Lung microvascular endothelial cell (primary cell): ENCODE data around the gene ADGRF1. TPM values are rescaled to one million over a fixed set of nuclear protein-coding genes. Genes with fewer than 3 reads are reported as not detected.
"Not testable (repeated sequence)": the region's sequence is repeated elsewhere in the genome, so short reads cannot be mapped to it uniquely, and the experiment has no call there.

ENCODE experiments used
- DNase-seq, 2 donors: peaks; one replicate each; pipeline versions ENCODE4 v3.0.0 to v3.0.0-alpha.2; 2010; ENCODE audit warnings: low read depth in 2 of 2
- total RNA-seq: library from RNA; depleted of rRNA; stranded (reverse); fragments of >200 nt; gene quantifications from 2 replicates; pipeline ENCODE4 v1.2.1, GENCODE V29; 2014

ADGRF1 gene
- total RNA-seq: not detected in 2 replicates

- DNase-seq: no peak
Observed at GRCh38 chr6:47042275-47042791, at the start of gene ADGRF1. TSS of gene ADGRF1 (minus strand) at chr6:47042332. CDS start at chr6:47029061, 13,271 bp downstream.

DNA sequence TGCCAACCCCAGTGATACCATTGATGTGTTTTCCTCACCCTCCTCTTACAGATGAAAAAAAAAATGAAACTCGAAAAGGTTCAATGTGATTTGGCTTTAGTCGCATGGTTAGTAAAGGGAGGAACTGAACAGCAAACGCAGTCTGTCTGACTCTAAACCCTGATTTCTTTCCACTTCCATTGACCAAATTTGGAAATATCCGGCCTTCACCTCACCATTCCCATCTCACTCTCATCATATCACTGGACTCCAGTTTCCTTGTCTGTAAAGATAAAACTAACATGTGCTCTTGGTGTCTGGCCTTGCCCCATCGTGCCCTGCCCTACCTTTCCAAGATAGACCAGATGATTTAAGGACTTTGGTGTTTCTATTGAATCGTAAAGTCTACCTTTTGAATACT is 48.7 kb upstream of the ADGRF1 start:
- DNase-seq: no peak

- DNase-seq: not testable (repeated sequence)
Observed at GRCh38 chr6:47089473-47089872, 47.3 kb upstream of the ADGRF1 start.

GRCh38 chr6:47086051-47086770 is 44.1 kb upstream of the ADGRF1 start:
- DNase-seq: peak in 1 of 2 donors; percentile 53

- no peak for DNase-seq
Observed at GRCh38 chr6:47084610-47085009, 42.5 kb upstream of the ADGRF1 start.

DNA sequence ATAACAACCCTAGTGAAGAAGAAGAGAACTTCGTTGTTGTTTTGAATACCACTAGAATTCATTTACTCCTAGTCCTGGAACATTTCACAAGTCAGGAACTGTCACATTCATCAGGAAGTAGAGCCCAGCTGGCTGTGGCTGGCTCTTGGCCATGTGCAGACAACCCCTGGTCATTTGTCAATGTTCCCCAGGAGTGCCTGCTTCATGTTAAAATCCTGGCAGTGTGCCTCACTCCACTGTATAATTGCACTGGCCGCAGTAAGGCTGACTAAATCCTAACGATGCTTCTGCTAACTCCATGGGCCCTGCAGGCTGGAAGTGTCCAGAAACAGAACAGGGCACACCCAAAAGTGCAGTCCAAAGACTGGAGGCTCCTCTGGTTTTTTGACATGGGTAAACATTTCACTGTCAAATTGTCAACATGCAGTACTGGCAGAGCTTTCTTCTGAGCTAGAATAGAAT is 41.5 kb upstream of the ADGRF1 start:
- DNase-seq: peak; percentile 95 to 96

GRCh38 chr6:47080083-47080596 is 38.0 kb upstream of the ADGRF1 start:
- no peak for DNase-seq

GRCh38 chr6:47079638-47080037 is 37.5 kb upstream of the ADGRF1 start:
- no peak for DNase-seq

GRCh38 chr6:47078991-47079390 is 36.9 kb upstream of the ADGRF1 start:
- no peak for DNase-seq

DNA sequence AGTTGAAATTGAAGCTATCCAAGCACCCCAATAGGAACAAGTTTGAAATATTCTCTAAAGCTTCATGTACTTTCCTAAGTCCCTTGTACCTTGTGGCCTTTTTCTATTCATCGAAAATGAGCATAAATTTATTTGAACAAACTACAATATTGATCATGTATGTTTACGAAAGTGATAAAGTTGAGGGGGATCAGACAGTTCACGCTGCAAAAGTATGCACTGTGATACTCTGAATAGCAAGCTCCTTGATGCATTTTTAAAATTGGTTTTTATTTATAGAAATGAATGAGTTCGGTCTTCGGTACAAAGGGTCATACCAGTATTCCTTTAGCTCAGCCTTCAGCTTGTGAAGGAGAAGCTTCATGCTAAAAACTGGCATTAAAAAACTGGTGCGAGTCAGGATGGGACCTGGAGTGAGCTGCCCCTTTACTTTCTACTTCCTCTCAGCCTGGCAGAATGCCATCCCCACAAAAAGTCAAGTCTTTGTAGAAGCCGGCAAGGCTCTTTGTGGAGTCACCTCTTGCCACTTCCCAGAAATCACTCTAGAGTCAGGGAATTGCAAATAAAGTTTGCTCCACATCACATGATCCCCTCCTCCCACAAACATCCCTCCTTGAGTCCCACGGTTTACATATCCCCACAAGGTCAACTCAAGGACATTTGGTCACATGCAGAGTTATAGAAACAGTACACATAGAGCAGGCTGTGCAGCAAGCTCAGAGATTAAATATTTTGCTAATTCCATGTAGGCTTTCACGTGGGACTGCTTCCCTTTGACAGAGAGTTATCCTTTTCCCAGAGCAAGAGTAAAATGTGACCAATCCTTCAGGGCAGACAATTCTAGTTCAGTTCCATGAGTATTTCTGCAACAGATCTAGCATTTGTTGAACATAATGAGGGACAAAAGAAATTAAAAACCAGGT is 34.6 kb upstream of the ADGRF1 start:
- DNase-seq: peak in 1 of 2 donors; percentile 26

DNA sequence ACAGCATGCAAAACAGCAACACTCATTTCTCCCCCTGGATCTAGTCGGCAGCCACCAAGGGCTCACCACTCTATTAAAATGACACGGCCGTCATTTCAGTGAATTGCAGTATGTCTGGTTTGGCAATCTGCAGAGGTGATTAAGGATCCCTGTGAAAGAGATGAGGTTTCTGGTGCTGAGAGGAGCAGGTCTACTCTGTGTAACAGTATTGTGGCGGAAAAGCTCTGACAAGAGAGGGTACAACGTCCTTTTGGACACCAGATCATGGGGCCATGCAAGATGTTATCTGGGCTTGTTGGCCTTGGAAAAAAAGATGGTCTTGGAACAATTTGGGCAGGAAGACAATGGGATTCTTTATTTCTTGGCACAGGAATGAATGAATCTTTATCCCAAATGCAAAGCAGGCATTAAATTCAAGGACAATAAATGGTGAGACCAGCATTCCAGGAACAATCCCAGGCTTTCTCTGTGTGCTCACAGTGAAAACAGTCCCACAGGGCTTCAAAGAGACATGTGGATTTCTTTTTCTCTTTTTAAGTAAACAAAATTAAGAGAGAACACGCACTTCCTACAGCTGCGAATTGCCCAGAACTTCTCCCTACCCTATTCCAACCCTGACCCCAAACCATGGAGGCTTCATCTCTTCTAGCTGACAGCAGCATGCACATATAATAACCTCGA is 33.7 kb upstream of the ADGRF1 start:
- DNase-seq: peak in 1 of 2 donors; percentile 35

GRCh38 chr6:47075168-47075567 is 33.0 kb upstream of the ADGRF1 start:
- DNase-seq: no peak

DNA sequence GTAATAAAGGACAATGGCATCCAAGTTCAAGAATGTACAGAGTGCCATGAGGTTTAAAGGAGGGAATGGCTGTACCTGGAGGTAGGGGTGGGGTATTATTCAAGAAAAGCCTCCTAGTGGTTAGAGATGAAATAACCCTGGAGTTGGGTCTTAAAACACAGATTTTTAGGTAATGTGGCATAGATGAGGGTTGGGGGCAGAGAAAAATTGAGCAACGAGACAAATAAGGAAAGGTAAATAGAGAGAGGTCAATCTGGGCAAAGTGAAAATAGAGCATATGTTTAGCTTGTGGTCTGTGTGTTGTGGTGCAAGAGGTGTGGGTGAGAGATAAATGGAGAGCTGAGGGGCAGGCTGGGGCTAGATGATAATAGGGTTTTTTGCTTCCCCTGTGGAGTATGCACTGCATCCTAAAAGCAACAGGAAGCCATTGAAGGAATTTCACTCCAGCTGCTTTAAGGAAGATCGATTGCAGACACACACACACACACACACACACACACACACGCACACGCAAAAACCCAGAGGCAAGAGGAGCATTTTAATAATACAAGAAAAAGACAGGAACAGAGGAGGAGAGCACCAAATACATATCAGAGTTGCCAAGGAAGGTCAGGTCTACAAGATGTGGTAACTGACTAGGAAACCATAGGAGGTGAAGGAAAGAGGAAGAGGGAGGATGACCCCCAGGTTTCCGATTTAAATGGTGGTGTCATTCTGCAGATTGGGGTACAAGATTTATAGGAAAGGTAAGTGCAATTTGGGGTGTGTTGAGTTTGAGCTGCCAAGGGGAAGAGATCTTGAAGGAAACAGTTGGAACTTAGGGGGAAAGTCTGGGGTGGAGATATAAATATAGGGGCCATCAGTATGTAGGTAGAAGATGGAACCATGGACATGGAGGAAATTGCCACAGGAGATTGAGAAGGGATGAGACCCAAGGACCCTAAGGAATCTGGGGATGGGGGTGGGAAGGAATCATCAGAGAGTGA is 31.3 kb upstream of the ADGRF1 start:
- no peak for DNase-seq

GRCh38 chr6:47072667-47073066 is 30.5 kb upstream of the ADGRF1 start:
- no peak for DNase-seq

DNA sequence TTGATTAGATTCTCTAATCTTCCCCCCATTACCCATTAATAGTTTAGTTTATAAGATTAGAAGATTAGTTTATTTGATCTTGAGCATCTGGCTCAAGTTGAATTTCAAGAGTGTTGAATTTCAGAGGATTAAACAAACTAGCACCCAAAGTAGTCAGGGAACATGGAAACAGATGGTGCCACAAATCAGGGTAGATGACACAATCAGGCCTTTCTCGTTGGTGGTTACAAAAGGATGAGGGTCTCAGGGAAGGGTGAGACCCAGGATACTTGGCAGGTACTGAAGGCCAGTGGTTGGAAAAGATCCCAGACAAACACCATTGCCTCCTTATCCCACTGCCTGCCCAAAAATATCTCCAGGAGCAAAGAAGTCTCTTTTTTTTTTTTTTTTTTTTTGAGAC is 29.5 kb upstream of the ADGRF1 start:
- DNase-seq: no peak

DNA sequence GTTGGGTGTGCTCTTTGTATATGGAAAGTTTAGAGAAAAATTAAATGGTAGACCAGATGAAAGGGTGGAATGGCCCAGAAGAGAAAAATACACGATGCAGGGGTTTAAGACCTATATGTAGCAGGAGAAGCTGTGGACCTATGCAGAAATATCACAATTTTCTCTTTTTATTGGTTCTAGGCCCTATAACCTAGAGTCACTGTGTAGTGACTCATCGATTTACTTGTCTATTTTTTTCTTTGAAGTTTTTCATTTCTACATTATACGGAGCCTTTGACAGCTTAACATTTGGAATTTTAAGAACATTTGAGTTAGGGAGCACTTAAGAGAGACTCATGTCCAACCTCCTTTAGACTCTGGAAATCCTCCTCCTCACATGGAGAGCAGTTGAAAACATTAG is 28.3 kb upstream of the ADGRF1 start:
- no peak for DNase-seq

DNA sequence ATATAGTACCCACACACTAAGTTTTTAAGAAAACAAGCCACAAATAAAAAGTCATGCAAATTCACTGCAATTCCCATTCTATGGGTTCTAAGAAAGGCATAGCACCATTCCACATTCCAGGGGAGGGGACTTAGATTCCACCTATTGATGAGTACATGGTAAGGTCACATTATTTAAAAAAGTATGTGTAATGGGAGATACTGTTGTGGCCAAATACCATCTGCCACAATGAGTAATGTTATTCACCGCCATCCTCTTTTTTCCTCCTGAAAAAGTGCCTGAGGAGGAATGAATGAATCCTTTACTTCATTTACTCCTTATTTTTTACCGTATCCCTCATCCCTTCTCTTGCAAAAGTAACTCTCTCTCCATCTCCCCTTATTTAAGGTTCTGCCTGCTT is 27.0 kb upstream of the ADGRF1 start:
- no peak for DNase-seq

- no peak for DNase-seq
Observed at GRCh38 chr6:47066418-47066817, 24.3 kb upstream of the ADGRF1 start.

DNA sequence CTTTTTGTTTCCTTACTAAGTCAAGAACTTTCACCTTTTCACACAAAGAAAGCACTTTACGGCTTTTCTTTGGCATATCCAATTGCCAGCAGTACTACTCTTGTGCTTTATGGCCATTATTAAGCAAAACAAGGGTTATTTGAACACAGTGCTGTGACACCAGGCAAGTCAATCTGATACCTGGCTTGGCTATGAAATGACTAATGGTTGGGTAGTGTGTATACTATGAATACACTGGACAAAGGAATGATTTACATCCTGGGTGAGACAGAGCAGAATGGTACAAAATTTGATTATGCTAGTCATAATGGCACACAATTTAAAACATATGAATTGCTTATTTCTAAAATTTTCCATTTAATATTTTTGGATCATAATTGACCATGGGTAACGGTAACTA is 22.1 kb upstream of the ADGRF1 start:
- DNase-seq: no peak

GRCh38 chr6:47062346-47062745 is 20.2 kb upstream of the ADGRF1 start:
- no peak for DNase-seq
